ENCODE data around the gene GPX1. TPM values are rescaled to one million over a fixed set of nuclear protein-coding genes. Genes with fewer than 3 reads are reported as not detected.
A peak's percentile ranks its signal among the peaks of the same experiment; 100 is the strongest.

GPX1 gene
- polyA plus RNA-seq, 2 of the 4 experiments (the other 2 are of a cell fraction) = 150 to 271 TPM

GRCh38 chr3:49388289-49388820 lies 30.2 kb upstream of the GPX1 start (continued):
- TF ChIP-seq POLR2AphosphoS2 (conservative IDR thresholded peaks at IDR 0.05; ENCODE audit: low read length) (no peak), HEYL (CRISPR knock-in tag; IDR thresholded peaks at IDR 0.05) (no peak), E2F6 (IDR thresholded peaks at IDR 0.05; ENCODE audit: borderline replicate concordance, low read depth) (no peak), HES2 (IDR thresholded peaks at IDR 0.05) (no peak), RAD21 (conservative IDR thresholded peaks at IDR 0.05 in 1 of 2, IDR thresholded peaks at IDR 0.05 in 1 of 2) (no peak)

GRCh38 chr3:49387721-49388120 lies 29.6 kb upstream of the GPX1 start:
- TF ChIP-seq USF2 (IDR thresholded peaks at IDR 0.05) (no peak), KDM1A (IDR thresholded peaks at IDR 0.05; ENCODE audit: low read depth) (no peak), FOSB (CRISPR knock-in tag; IDR thresholded peaks at IDR 0.05) (no peak)
- peaks cover 10% of the 10 kb centered on the region for H3K4me1 ChIP-seq
- POLR2A ChIA-PET = no interaction called here
- no peaks in the 10 kb centered on the region for H3K9me3 ChIP-seq
- ATAC-seq (peak in 1 of 2 experiments; percentile 46; a peak in 3 of 6 replicates), FAIRE-seq (no peak), DNase-seq (ENCODE audit: low read depth in 1 of 2, low spot score in 1 of 2) (peak in 1 of 2 experiments; percentile 30)
- 91% methylated on average over 2 of the region's 2 CpGs for WGBS (ENCODE audit: missing lambda C conversion rate)
- no peak overlapping the region for H3K4me2 ChIP-seq
- CTCF ChIA-PET = no interaction called here
- no peak overlapping the region for H3K4me3 ChIP-seq
- no peak overlapping the region for H3K27ac ChIP-seq

- no peak overlapping the region for H3K4me2 ChIP-seq
- no peak for FAIRE-seq
- ATAC-seq = no peak
- ChIA-PET POLR2A (no interaction called here), CTCF (interaction anchor here (0.8 kb wide), 1 partner anchor 8 kb away, joined by 3 read pairs; no protein-coding TSS in a partner anchor)
- no peak overlapping the region for H3K27ac ChIP-seq
- no peak for DNase-seq (ENCODE audit: low read depth in 1 of 2, low spot score in 1 of 2)
- no peaks in the 10 kb centered on the region for H3K9me3 ChIP-seq
- TF ChIP-seq CHD4 (IDR thresholded peaks at IDR 0.05; ENCODE audit: borderline replicate concordance) (no peak), FOSB (CRISPR knock-in tag; IDR thresholded peaks at IDR 0.05) (no peak), POLR2AphosphoS2 (conservative IDR thresholded peaks at IDR 0.05; ENCODE audit: low read length) (no peak), E2F6 (IDR thresholded peaks at IDR 0.05; ENCODE audit: borderline replicate concordance, low read depth) (no peak), MAFK (IDR thresholded peaks at IDR 0.05; ENCODE audit: partially characterized antibody) (no peak), MAX (IDR thresholded peaks at IDR 0.05) (no peak), NFE2L2 (conservative IDR thresholded peaks at IDR 0.05; ENCODE audit: low read length) (no peak), MAZ (IDR thresholded peaks at IDR 0.05; ENCODE audit: borderline replicate concordance, low read depth, low read length) (no peak), JUN (IDR thresholded peaks at IDR 0.05) (no peak), RFX5 (IDR thresholded peaks at IDR 0.05) (no peak)
- peaks cover 10% of the 10 kb centered on the region for H3K4me1 ChIP-seq
- 86% methylated on average over 11 of the region's 11 CpGs for WGBS (ENCODE audit: missing lambda C conversion rate)
- no peak overlapping the region for H3K4me3 ChIP-seq
Measured at GRCh38 chr3:49386056-49386756, 28.1 kb upstream of the GPX1 start.

GRCh38 chr3:49385617-49386016 lies 27.5 kb upstream of the GPX1 start:
- DNase-seq (ENCODE audit: low read depth in 1 of 2, low spot score in 1 of 2) = no peak
- Histone ChIP-seq H3K27ac (no peak overlapping the region), H3K9me3 (no peaks in the 10 kb centered on the region), H3K4me2 (no peak overlapping the region), H3K4me1 (peaks cover 10% of the 10 kb centered on the region), H3K4me3 (no peak overlapping the region)
- ChIA-PET POLR2A (interaction anchor here (0.7 kb wide), 1 partner anchor 23 kb away, joined by 6 read pairs; no protein-coding TSS in a partner anchor), CTCF (interaction anchor here (0.8 kb wide), 1 partner anchor 9 kb away, joined by 3 read pairs; no protein-coding TSS in a partner anchor)
- no peak for FAIRE-seq
- ATAC-seq = no peak
- TF ChIP-seq MAFK (IDR thresholded peaks at IDR 0.05; ENCODE audit: partially characterized antibody) = peak; percentile 25
- no peak for TF ChIP-seq ELK1 (IDR thresholded peaks at IDR 0.05; ENCODE audit: low read depth, low read length)
- no peak for TF ChIP-seq PHF8 (IDR thresholded peaks at IDR 0.05; ENCODE audit: borderline replicate concordance, low read depth)
- WGBS (ENCODE audit: missing lambda C conversion rate) = 97% methylated on average over 1 of the region's 1 CpG
